Keratinocyte (primary cell): ENCODE results near the gene CFAP68. TPM values are rescaled to one million over a fixed set of nuclear protein-coding genes. Genes with fewer than 3 reads are reported as not detected.
A peak's percentile ranks its signal among the peaks of the same experiment; 100 is the strongest.

Experiments
- DNase-seq: peaks from one replicate; pipeline ENCODE4 v3.0.0-alpha.2; 2011; ENCODE audit warnings: low read depth, missing footprints, low spot score
- FAIRE-seq: peaks from 2 replicates; lab custom pipeline; 2011; peaks lifted over from hg19 to GRCh38; lab: Jason Lieb, UNC
- H2AFZ ChIP-seq: 2 replicates; pipeline ENCODE4 v1.6.0; 2012; ENCODE audit warnings: low read length, control low read depth, inconsistent platforms; ENCODE audit not compliant: control insufficient read depth
- H3K27ac ChIP-seq: 2 replicates; pipeline ENCODE4 v1.5.1; 2011; ENCODE audit warnings: low read length; ENCODE audit not compliant: control insufficient read depth, insufficient read depth
- H3K27me3 ChIP-seq: 3 replicates; pipeline ENCODE4 v1.6.0; 2011; ENCODE audit warnings: low read length; ENCODE audit not compliant: control insufficient read depth, insufficient read depth; ENCODE audit errors: extremely low read depth
- H3K36me3 ChIP-seq, 2 experiments: 2 replicates in 1 of 2; 3 replicates in 1 of 2; pipeline ENCODE4 v1.5.1; 2011; ENCODE audit warnings: low read length in 2 of 2, mild to moderate bottlenecking in 1 of 2; ENCODE audit not compliant: control insufficient read depth in 2 of 2, insufficient read depth in 2 of 2; ENCODE audit errors: extremely low read depth in 1 of 2
- H3K4me1 ChIP-seq: 3 replicates; pipeline ENCODE4 v1.5.1; 2011; ENCODE audit warnings: low read length; ENCODE audit not compliant: control insufficient read depth, insufficient read depth; ENCODE audit errors: extremely low read depth
- H3K4me2 ChIP-seq: 3 replicates; pipeline ENCODE4 v1.6.0; 2011; ENCODE audit warnings: low read depth, low read length; ENCODE audit not compliant: control insufficient read depth, insufficient read depth; ENCODE audit errors: extremely low read depth
- H3K4me3 ChIP-seq, 3 experiments: fragments of 200-600 bp in 1 of 3; sonication (generic) in 1 of 3; 2 replicates in 2 of 3; 3 replicates in 1 of 3; pipeline ENCODE4 v1.5.1; 2011 to 2016; ENCODE audit warnings: low read length in 3 of 3, mild to moderate bottlenecking in 3 of 3, control low read depth in 2 of 3, inconsistent platforms in 1 of 3, low read depth in 1 of 3, mixed read lengths in 1 of 3, mixed run types in 1 of 3, moderate library complexity in 1 of 3; ENCODE audit not compliant: control insufficient read depth in 2 of 3, insufficient read depth in 2 of 3; ENCODE audit errors: extremely low read depth in 1 of 3
- H3K79me2 ChIP-seq: 2 replicates; pipeline ENCODE4 v1.6.0; 2012; ENCODE audit warnings: low read length; ENCODE audit not compliant: control insufficient read depth, insufficient read depth
- H3K9ac ChIP-seq: 3 replicates; pipeline ENCODE4 v1.6.0; 2011; ENCODE audit warnings: low read length; ENCODE audit not compliant: control insufficient read depth, insufficient read depth; ENCODE audit errors: extremely low read depth
- H3K9me1 ChIP-seq: 3 replicates; pipeline ENCODE4 v1.6.0; 2011; ENCODE audit warnings: low read length; ENCODE audit not compliant: control insufficient read depth, insufficient read depth; ENCODE audit errors: extremely low read depth
- H3K9me3 ChIP-seq: 2 replicates; pipeline ENCODE4 v1.5.1; 2012; ENCODE audit warnings: low read depth, low read length; ENCODE audit not compliant: control insufficient read depth
- H4K20me1 ChIP-seq: 3 replicates; pipeline ENCODE4 v1.6.0; 2011; ENCODE audit warnings: low read length; ENCODE audit not compliant: control insufficient read depth, insufficient read depth; ENCODE audit errors: extremely low read depth
- EZH2 ChIP-seq: IDR thresholded peaks from one replicate; pipeline ENCODE4 v1.6.1; 2012; ENCODE audit warnings: inconsistent platforms, mild to moderate bottlenecking, low read length, moderate library complexity
- dilution Hi-C: fragments of 300-500 bp; cut with MboI; formaldehyde crosslinking; loops from one replicate; pipeline ENCODE4 v1.7.0; 2020; ENCODE audit warnings: low sequenced_read_pairs; ENCODE audit not compliant: extremely low pct_ligation_motif_present
- polyA plus RNA-seq, 5 experiments: library from polyadenylated mRNA; depleted of rRNA in 3 of 5; stranded (reverse) in 3 of 5; stranded (forward) in 1 of 5; unstranded in 1 of 5; fragments of >200 nt; gene quantifications; 1 replicate in 1 of 5; 2 replicates in 3 of 5; 3 replicates in 1 of 5; pipeline versions ENCODE4 v1.2.1 to v1.2.3, GENCODE V29; 2011 to 2012; ENCODE audit warnings: missing spikeins in 2 of 5, low read depth in 1 of 5, low replicate concordance in 1 of 5
- TF ChIP-seq, protein P1 (sequence below), 3 experiments: IDR thresholded peaks in 1 of 3; conservative IDR thresholded peaks in 1 of 3; optimal IDR thresholded peaks in 1 of 3; 2 replicates in 2 of 3; 3 replicates in 1 of 3; pipeline versions ENCODE3 to v1.5.1; 2011; ENCODE audit warnings: low read length in 3 of 3, mild to moderate bottlenecking in 3 of 3, moderate library complexity in 2 of 3, control low read depth in 1 of 3, inconsistent platforms in 1 of 3; ENCODE audit not compliant: insufficient read depth in 2 of 3; ENCODE audit errors: extremely low read depth in 1 of 3

CFAP68 gene
- polyA plus RNA-seq, 1 donor (not counting 4 experiments of a cell fraction or from before 2014, with no cell fraction given): 63.8 TPM

DNA sequence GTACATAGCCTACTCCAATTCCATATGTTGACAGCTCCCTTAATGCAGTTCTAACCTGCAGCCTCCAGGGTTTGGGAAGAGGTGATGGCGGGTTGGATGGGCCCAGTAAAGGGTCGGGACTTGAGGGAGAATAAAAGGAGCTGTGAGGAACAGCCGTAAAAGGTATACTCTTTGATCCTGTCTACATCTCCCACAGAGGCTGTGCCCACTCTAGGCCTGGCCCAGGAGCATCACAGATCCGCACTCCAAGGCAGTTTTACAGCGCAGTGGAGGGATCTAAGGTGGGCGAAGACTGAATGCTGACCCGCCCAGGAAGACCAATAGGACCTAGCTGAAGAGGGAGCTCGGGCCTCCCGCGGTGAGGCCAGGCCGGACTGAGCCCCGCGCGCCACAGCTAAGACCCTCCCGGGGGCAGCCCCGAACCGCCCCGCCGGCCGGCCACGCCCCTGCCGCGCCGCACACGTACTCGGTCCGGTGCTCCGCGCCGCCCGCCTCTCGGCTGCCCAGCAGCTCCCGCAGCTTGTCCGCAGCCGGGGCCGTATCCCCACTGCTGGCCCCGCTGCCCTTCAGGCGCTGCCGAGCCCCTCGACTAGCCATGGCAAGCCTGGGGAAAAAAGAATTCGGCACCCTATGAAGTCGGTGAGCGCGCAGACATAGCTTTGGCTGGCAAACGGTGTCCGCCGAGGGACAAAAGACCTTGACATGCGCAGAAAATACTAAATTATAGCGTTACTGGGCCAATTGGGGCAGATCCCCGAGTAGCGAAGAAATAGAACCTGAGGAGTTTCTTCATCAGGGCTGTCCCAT is 8.3 kb upstream of the CFAP68 start, which contains the start of gene ALG9:
ALG9 (minus strand) TSS at position 696 of the 807 bp plus-strand sequence; CDS start at position 597, 99 bp downstream.
- H3K9ac ChIP-seq: peak within 1 kb of the TSS; percentile 78
- H3K27ac ChIP-seq: peak within 1 kb of the TSS; percentile 45
- peak; percentile 64 for FAIRE-seq
- H3K9me1 ChIP-seq: no peaks in the 10 kb centered on the region
- peak within 1 kb of the TSS; percentile 95 for H2AFZ ChIP-seq
- H3K79me2 ChIP-seq: peaks cover 3% of the 10 kb centered on the region
- TF ChIP-seq, protein P1, sequence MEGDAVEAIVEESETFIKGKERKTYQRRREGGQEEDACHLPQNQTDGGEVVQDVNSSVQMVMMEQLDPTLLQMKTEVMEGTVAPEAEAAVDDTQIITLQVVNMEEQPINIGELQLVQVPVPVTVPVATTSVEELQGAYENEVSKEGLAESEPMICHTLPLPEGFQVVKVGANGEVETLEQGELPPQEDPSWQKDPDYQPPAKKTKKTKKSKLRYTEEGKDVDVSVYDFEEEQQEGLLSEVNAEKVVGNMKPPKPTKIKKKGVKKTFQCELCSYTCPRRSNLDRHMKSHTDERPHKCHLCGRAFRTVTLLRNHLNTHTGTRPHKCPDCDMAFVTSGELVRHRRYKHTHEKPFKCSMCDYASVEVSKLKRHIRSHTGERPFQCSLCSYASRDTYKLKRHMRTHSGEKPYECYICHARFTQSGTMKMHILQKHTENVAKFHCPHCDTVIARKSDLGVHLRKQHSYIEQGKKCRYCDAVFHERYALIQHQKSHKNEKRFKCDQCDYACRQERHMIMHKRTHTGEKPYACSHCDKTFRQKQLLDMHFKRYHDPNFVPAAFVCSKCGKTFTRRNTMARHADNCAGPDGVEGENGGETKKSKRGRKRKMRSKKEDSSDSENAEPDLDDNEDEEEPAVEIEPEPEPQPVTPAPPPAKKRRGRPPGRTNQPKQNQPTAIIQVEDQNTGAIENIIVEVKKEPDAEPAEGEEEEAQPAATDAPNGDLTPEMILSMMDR (optimal IDR thresholded peaks at IDR 0.05 in 1 of 3, IDR thresholded peaks at IDR 0.05 in 1 of 3, conservative IDR thresholded peaks at IDR 0.05 in 1 of 3; ENCODE audit: extremely low read depth in 1 of 3, insufficient read depth in 2 of 3, low read length in 3 of 3): peak in 2 of 3 experiments; percentile 51 to 74
- TF ChIP-seq EZH2: no peak
- H3K4me1 ChIP-seq: peaks cover 7% of the 10 kb centered on the region
- H3K27me3 ChIP-seq: no peaks in the 10 kb centered on the region
- peak within 1 kb of the TSS; percentile 79 for H3K4me2 ChIP-seq
- H3K4me3 ChIP-seq: peak within 1 kb of the TSS; percentile 74 to 86 (median 82)
- DNase-seq: no peak
- H3K36me3 ChIP-seq: peaks cover 0 to 8% of the 10 kb centered on the region in 2 experiments
- dilution Hi-C loops: no loop called here
- no peaks in the 10 kb centered on the region for H4K20me1 ChIP-seq
- H3K9me3 ChIP-seq: no peaks in the 10 kb centered on the region

DNA sequence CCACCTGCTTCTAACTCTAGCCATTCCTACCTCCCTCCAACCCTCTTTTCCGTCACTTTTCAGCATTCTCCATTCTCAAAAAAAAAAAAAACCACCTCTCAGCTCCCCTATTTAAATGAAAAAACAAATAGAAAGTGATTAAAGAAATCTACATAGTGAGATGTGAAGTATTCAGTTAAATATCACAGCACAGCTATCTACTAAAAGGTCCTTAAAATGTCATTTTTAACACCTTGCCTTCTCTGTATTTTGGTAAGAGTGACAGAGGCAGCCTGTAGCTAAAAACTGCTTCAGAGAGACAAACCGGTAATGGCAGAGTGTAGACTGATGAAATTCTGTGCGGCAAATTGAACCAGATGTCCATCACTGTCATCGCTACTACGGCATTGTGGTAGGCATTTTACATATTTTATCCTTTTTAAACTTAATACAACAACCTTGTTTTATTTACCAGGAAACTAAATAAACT is 7.6 kb upstream of the CFAP68 start:
- H3K27ac ChIP-seq: no peak overlapping the region
- H3K9ac ChIP-seq: peak overlapping the region; percentile 78
- peaks cover 3% of the 10 kb centered on the region for H3K79me2 ChIP-seq
- H3K36me3 ChIP-seq: peaks cover 0 to 5% of the 10 kb centered on the region in 2 experiments
- no peaks in the 10 kb centered on the region for H3K9me1 ChIP-seq
- FAIRE-seq (no peak), DNase-seq (no peak)
- dilution Hi-C loops: no loop called here
- peak overlapping the region; percentile 95 for H2AFZ ChIP-seq
- H3K9me3 ChIP-seq: no peaks in the 10 kb centered on the region
- peak overlapping the region; percentile 79 for H3K4me2 ChIP-seq
- no peak for TF ChIP-seq EZH2
- TF ChIP-seq, protein P1 (optimal IDR thresholded peaks at IDR 0.05 in 1 of 3, IDR thresholded peaks at IDR 0.05 in 1 of 3, conservative IDR thresholded peaks at IDR 0.05 in 1 of 3; ENCODE audit: extremely low read depth in 1 of 3, insufficient read depth in 2 of 3, low read length in 3 of 3): no peak
- H3K4me1 ChIP-seq: peaks cover 7% of the 10 kb centered on the region
- no peaks in the 10 kb centered on the region for H3K27me3 ChIP-seq
- H3K4me3 ChIP-seq: peak overlapping the region; percentile 74 to 86 (median 82)
- H4K20me1 ChIP-seq: no peaks in the 10 kb centered on the region
